Chondrocyte (in vitro differentiated cells): Measurements from ENCODE around the gene TBX1. TPM values are rescaled to one million over a fixed set of nuclear protein-coding genes. Genes with fewer than 3 reads are reported as not detected.

Experiments used
- DNase-seq: peaks from one replicate; pipeline ENCODE4 v3.0.0; 2021; ENCODE audit warnings: mixed read lengths, low spot score
- H3K27ac Mint-ChIP-seq: one replicate; pipeline ENCODE4 v1.8.0; 2021; ENCODE audit warnings: mild to moderate bottlenecking, moderate library complexity, mixed read lengths; ENCODE audit not compliant: unreplicated experiment
- H3K27me3 Mint-ChIP-seq: 2 replicates; pipeline ENCODE4 v1.8.0; 2021; ENCODE audit warnings: low read depth, mixed read lengths
- H3K36me3 Mint-ChIP-seq: 2 replicates; pipeline ENCODE4 v1.8.0; 2021; ENCODE audit warnings: low read depth, mixed read lengths
- H3K4me1 Mint-ChIP-seq: 2 replicates; pipeline ENCODE4 v1.8.0; 2021; ENCODE audit warnings: low read depth, mild to moderate bottlenecking, mixed read lengths
- H3K4me3 Mint-ChIP-seq: one replicate; pipeline ENCODE4 v1.8.0; 2021; ENCODE audit warnings: mild to moderate bottlenecking, moderate library complexity, mixed read lengths; ENCODE audit not compliant: unreplicated experiment
- H3K9me3 Mint-ChIP-seq: 2 replicates; pipeline ENCODE4 v1.8.0; 2021; ENCODE audit warnings: low read depth, mixed read lengths
- total RNA-seq: library from RNA; stranded (reverse); gene quantifications from 3 replicates; pipeline ENCODE4 v1.2.1, GENCODE V29; 2021
- TF ChIP-seq, protein P1 (sequence below): fragments of 200-600 bp; sonication (generic); IDR thresholded peaks from 2 replicates; pipeline ENCODE4 v1.5.0; 2021; ENCODE audit warnings: antibody characterized with exemption, mild to moderate bottlenecking, moderate library complexity

TBX1 gene
- total RNA-seq, 1 donor from 2014 or later: not detected

- Mint-ChIP-seq H3K4me1 (no peaks in the 10 kb centered on the region), H3K27me3 (no peaks in the 10 kb centered on the region), H3K27ac (no peak overlapping the region), H3K9me3 (peaks cover 32% of the 10 kb centered on the region), H3K4me3 (no peak overlapping the region), H3K36me3 (peaks cover 14% of the 10 kb centered on the region)
- TF ChIP-seq, protein P1, sequence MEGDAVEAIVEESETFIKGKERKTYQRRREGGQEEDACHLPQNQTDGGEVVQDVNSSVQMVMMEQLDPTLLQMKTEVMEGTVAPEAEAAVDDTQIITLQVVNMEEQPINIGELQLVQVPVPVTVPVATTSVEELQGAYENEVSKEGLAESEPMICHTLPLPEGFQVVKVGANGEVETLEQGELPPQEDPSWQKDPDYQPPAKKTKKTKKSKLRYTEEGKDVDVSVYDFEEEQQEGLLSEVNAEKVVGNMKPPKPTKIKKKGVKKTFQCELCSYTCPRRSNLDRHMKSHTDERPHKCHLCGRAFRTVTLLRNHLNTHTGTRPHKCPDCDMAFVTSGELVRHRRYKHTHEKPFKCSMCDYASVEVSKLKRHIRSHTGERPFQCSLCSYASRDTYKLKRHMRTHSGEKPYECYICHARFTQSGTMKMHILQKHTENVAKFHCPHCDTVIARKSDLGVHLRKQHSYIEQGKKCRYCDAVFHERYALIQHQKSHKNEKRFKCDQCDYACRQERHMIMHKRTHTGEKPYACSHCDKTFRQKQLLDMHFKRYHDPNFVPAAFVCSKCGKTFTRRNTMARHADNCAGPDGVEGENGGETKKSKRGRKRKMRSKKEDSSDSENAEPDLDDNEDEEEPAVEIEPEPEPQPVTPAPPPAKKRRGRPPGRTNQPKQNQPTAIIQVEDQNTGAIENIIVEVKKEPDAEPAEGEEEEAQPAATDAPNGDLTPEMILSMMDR: no peak
- no peak for DNase-seq
Measured at GRCh38 chr22:19793661-19794310, 33.2 kb downstream of the TBX1 start.

- Mint-ChIP-seq H3K4me3 (no peak overlapping the region), H3K36me3 (peaks cover 12% of the 10 kb centered on the region), H3K4me1 (peaks cover 9% of the 10 kb centered on the region), H3K9me3 (peaks cover 23% of the 10 kb centered on the region), H3K27me3 (no peaks in the 10 kb centered on the region), H3K27ac (no peak overlapping the region)
- peak; percentile 49 for DNase-seq
- TF ChIP-seq, protein P1: no peak
Measured at GRCh38 chr22:19795617-19796008, 35.0 kb downstream of the TBX1 start.

DNA sequence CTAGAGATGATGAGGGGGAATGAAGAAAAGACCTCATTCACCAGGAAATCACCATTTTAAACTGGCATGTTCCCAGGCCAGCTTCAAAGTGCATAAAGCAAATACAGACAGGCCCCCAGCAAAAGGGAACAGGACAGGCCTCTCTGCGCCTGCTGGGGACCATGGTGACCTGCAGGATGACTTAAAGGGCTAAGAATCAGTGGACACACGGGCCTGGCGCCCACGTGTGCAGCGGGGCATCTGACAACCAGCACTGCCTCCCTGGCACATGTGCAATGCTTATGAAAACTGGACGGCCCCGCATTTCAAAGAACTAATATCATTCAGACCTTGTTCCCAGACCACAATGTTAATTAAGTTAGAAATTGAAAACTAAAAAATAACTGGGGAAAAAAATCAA is 35.6 kb downstream of the TBX1 start:
- no peak overlapping the region for H3K27ac Mint-ChIP-seq
- no peak overlapping the region for H3K4me3 Mint-ChIP-seq
- H3K36me3 Mint-ChIP-seq: peaks cover 12% of the 10 kb centered on the region
- TF ChIP-seq, protein P1: no peak
- H3K4me1 Mint-ChIP-seq: peaks cover 9% of the 10 kb centered on the region
- no peaks in the 10 kb centered on the region for H3K27me3 Mint-ChIP-seq
- peak; percentile 54 for DNase-seq
- H3K9me3 Mint-ChIP-seq: peaks cover 23% of the 10 kb centered on the region

DNA sequence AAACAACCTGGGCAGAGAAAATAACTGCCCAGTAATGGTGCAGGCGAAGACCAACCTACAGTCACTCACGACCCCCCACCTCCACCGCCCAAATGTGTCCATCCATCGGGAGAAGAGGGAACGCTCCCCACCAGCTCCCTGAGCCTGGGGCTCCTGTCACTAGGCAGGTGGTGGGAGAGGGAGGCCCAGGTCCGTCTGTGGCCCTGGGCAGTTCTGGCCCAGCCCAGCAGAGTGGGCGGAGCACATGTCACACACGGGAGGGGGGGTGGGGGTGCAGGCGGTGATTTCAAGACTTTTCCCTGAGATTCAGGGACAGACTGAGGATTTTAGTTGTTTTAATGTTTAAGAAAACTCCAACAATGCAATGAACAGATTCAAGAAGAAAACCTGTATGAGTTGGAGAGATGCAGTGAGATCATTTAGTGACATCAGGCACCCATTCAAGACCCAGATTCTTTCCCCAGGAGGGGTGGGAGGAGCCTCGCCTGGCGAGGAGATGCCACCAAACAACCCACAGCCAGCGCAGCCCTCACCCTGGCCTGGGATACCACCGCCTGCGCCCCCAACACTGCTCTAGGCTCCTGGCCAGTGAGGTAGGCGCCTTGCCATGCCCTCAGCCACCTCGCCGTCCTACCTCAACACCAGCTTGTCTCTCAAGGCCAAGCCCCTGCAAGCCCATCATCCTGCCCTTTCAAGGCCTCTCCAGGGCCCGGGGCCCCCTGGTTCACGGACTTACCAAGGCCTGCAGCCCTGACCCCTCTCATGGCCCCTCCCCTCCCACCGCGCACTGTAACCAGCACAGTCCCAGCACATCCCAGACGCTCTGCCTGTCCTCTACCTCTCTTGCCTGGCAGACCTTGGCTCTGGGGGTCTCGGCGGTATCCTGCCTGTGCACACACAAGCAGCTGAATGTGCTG is 36.8 kb downstream of the TBX1 start:
- H3K4me3 Mint-ChIP-seq: no peak overlapping the region
- H3K36me3 Mint-ChIP-seq: peaks cover 2% of the 10 kb centered on the region
- no peaks in the 10 kb centered on the region for H3K27me3 Mint-ChIP-seq
- H3K9me3 Mint-ChIP-seq: peaks cover 12% of the 10 kb centered on the region
- no peak overlapping the region for H3K27ac Mint-ChIP-seq
- peaks cover 9% of the 10 kb centered on the region for H3K4me1 Mint-ChIP-seq
- peak; percentile 90 for DNase-seq
- TF ChIP-seq, protein P1: no peak

- Mint-ChIP-seq H3K27me3 (no peaks in the 10 kb centered on the region), H3K9me3 (peaks cover 7% of the 10 kb centered on the region), H3K27ac (no peak overlapping the region), H3K36me3 (peaks cover 3% of the 10 kb centered on the region), H3K4me3 (no peak overlapping the region), H3K4me1 (peaks cover 9% of the 10 kb centered on the region)
- peak; percentile 87 for DNase-seq
- TF ChIP-seq, protein P1: no peak
Measured at GRCh38 chr22:19798003-19798665, 37.6 kb downstream of the TBX1 start.
